ENCODE data around the gene CD44. TPM values are rescaled to one million over a fixed set of nuclear protein-coding genes. Genes with fewer than 3 reads are reported as not detected.

The CD44 gene
- total and polyA plus RNA-seq, 2 experiments from 2014 or later, result 8.5 to 41.3 TPM

DNA sequence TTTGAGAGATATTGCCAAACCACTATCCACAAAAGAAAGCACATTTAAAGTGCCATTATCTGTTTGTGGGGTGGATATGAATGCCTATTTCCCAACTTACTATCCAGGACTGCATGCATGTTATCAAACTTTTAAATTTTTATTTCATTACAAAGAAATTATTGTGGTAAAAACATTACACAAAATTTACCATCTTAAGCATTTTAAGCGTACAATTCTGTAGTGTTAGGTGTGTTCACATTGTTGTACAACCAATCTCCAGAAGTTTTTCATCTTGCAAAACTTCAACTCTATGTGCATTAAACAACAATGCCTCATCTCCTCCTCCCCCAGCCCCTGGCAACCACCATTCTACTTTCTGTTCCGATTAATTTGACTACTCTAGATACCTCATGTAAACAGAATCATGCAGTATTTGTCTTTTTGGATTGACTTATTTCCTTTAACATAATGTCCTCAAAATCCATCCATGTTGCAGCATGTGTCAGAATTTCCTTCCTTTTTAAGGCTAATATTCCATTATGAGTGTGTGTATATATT lies 17.6 kb upstream of the CD44 start:
- TF ChIP-seq, protein P1, sequence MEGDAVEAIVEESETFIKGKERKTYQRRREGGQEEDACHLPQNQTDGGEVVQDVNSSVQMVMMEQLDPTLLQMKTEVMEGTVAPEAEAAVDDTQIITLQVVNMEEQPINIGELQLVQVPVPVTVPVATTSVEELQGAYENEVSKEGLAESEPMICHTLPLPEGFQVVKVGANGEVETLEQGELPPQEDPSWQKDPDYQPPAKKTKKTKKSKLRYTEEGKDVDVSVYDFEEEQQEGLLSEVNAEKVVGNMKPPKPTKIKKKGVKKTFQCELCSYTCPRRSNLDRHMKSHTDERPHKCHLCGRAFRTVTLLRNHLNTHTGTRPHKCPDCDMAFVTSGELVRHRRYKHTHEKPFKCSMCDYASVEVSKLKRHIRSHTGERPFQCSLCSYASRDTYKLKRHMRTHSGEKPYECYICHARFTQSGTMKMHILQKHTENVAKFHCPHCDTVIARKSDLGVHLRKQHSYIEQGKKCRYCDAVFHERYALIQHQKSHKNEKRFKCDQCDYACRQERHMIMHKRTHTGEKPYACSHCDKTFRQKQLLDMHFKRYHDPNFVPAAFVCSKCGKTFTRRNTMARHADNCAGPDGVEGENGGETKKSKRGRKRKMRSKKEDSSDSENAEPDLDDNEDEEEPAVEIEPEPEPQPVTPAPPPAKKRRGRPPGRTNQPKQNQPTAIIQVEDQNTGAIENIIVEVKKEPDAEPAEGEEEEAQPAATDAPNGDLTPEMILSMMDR (IDR thresholded peaks at IDR 0.05; ENCODE audit: low read depth, low read length), result no peak
- H3K9me3 ChIP-seq (ENCODE audit: low read depth), result no peaks in the 10 kb centered on the region
- no peak overlapping the region for H3K4me3 ChIP-seq
- no peaks in the 10 kb centered on the region for H3K36me3 ChIP-seq
- peaks cover 6% of the 10 kb centered on the region for H3K4me1 ChIP-seq (ENCODE audit: low read depth)
- peak in 1 of 2 donors; percentile 53 for DNase-seq (ENCODE audit: low read depth in 1 of 2, low spot score in 1 of 2)
- no peaks in the 10 kb centered on the region for H3K27me3 ChIP-seq
- no peak overlapping the region for H3K27ac ChIP-seq

DNA sequence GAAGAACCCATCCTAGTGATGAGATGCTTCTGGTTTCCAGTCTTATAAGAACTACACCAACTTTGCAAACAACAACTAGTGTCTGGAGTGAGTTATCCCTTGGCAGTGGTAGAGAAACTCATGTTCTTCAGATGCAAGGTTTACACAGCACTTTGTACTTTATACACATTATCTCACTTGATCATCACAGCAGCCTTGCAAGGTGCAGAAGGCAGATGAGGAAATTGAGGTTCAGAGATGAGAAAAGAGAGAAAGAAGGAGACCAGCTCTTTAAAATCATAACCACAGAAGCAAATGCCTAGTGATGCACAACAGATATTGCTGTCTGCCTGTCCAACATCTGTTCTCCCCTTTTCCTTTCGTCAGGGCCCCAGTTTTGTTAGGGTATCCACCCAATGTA lies 16.7 kb upstream of the CD44 start:
- DNase-seq (ENCODE audit: low read depth in 1 of 2, low spot score in 1 of 2), result no peak
- H3K4me3 ChIP-seq, result no peak overlapping the region
- no peaks in the 10 kb centered on the region for H3K36me3 ChIP-seq
- no peaks in the 10 kb centered on the region for H3K27me3 ChIP-seq
- H3K27ac ChIP-seq, result no peak overlapping the region
- TF ChIP-seq, protein P1 (IDR thresholded peaks at IDR 0.05; ENCODE audit: low read depth, low read length), result no peak
- no peaks in the 10 kb centered on the region for H3K9me3 ChIP-seq (ENCODE audit: low read depth)
- peaks cover under 1% of the 10 kb centered on the region for H3K4me1 ChIP-seq (ENCODE audit: low read depth)

DNA sequence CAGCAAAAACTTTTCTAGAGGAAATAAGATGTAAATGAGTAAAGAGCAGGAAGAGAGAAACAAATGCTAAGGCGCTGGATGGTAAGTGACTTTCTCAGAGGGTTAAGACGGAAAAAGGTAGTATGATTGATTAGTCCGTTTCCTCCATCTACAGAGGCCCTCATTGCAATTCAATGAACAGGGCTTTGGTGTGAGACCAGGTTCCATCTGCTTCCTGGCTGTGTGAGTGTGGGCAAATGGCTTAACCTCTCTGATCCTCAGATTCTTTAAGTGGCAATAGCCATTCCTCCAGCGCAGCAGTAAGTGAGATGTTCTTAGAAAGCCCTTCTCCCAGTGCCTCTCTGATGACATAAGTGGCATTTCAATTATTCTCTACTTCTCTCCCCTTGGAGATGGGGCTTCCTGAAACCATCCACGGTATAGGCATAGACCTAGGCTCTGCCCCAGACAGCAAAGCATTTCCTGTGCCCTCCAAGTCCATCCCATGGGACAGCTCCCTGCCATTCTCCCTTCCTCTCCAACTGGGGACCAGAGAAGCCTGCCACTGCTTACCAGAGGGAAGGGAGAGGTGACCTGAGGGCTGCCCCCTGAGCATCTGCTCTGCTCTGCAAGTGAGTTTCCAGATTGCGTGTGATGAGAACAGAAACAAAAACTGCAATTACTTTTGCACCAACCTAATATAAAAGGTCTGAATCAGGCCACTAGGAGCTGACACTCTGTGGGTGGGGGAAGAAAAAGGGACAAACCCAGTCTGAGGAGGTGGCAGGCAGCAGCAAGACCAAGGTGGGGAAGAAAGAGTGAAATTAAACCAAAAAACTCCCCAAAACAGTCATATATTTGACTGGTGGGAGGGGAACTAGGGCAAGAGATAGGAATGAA lies 12.7 kb upstream of the CD44 start:
- no peaks in the 10 kb centered on the region for H3K27me3 ChIP-seq
- H3K27ac ChIP-seq, result no peak overlapping the region
- H3K36me3 ChIP-seq, result no peaks in the 10 kb centered on the region
- no peaks in the 10 kb centered on the region for H3K9me3 ChIP-seq (ENCODE audit: low read depth)
- no peaks in the 10 kb centered on the region for H3K4me1 ChIP-seq (ENCODE audit: low read depth)
- no peak for DNase-seq (ENCODE audit: low read depth in 1 of 2, low spot score in 1 of 2)
- no peak overlapping the region for H3K4me3 ChIP-seq
- TF ChIP-seq, protein P1 (IDR thresholded peaks at IDR 0.05; ENCODE audit: low read depth, low read length), result no peak

DNA sequence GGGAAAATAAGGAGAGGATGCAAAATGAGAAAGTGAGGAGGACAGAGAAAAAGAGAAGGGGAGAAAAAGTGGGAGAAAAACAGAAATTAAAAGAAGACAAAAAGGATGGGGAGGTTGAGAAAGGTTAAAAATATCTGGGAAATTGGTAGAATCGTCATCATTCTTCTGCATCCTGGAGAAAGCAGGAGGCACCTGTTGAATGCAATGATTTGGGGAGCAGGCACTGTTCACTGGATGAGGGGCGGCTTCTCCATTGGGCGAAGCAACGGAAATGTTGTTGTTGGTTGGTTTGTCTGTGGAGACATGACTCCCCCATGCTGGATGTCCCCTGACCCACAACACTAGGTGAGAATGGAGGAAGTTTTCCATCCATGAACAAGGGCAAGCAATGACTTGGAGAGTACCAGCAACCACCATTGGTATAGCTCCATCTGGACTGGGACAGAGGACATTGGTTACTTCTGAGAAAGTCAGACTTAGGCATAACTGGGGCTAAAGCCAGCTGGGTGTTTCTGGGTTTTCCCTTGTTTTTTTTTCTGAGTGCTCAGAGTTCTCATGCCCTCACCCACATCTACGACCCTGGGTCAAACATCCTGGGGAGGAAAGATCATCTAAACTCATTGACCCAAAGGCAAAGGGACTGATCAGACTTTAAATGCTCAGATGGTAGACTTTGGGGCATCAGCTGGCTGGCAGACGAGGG lies 11.9 kb upstream of the CD44 start:
- TF ChIP-seq, protein P1 (IDR thresholded peaks at IDR 0.05; ENCODE audit: low read depth, low read length), result no peak
- Histone ChIP-seq H3K36me3 (no peaks in the 10 kb centered on the region), H3K27me3 (no peaks in the 10 kb centered on the region), H3K9me3 (ENCODE audit: low read depth) (no peaks in the 10 kb centered on the region), H3K4me3 (no peak overlapping the region), H3K4me1 (ENCODE audit: low read depth) (no peaks in the 10 kb centered on the region), H3K27ac (no peak overlapping the region)
- no peak for DNase-seq (ENCODE audit: low read depth in 1 of 2, low spot score in 1 of 2)

DNA sequence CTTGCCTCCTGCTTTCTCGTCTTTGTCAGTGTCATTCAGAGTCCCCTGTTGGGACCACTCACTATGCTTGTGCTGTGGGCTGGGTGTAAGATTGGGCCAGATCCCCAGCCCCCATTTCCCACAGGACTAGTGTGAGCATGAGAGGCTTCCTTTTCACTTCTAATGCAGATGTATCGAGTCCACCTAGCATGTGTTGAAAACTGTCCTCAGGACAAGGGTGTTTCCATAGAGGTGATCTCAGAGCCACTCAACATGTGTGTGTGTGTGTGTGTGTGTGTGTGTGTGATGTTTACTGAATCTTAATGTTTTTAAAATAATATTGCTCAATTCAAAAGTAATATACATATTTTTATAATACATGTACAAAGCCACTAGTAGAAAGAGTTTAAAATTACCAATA lies 11.4 kb upstream of the CD44 start:
- H3K4me3 ChIP-seq, result no peak overlapping the region
- no peaks in the 10 kb centered on the region for H3K27me3 ChIP-seq
- DNase-seq (ENCODE audit: low read depth in 1 of 2, low spot score in 1 of 2), result no peak
- H3K4me1 ChIP-seq (ENCODE audit: low read depth), result no peaks in the 10 kb centered on the region
- no peak overlapping the region for H3K27ac ChIP-seq
- TF ChIP-seq, protein P1 (IDR thresholded peaks at IDR 0.05; ENCODE audit: low read depth, low read length), result no peak
- H3K36me3 ChIP-seq, result no peaks in the 10 kb centered on the region
- H3K9me3 ChIP-seq (ENCODE audit: low read depth), result no peaks in the 10 kb centered on the region

Data from cardiac muscle cell (in vitro differentiated cells and primary cell).